Transverse colon (tissue), 4 donors: ENCODE results near the gene NFYB. TPM values are rescaled to one million over a fixed set of nuclear protein-coding genes. Genes with fewer than 3 reads are reported as not detected.
"Not testable (repeated sequence)": the region's sequence is repeated elsewhere in the genome, so short reads cannot be mapped to it uniquely, and the experiment has no call there.

ENCODE experiments used
- DNase-seq: peaks from one replicate; pipeline ENCODE4 v3.0.0-alpha.2; 2019
- H3K27ac ChIP-seq, 4 donors: fragments of 200-600 bp; sonication (generic); 2 replicates each; pipeline ENCODE4 v1.5.1; 2016 to 2018; ENCODE audit warnings: inconsistent platforms in 4 of 4
- H3K27me3 ChIP-seq: fragments of 200-600 bp; sonication (generic); 2 replicates; pipeline ENCODE4 v1.5.1; 2017; ENCODE audit warnings: inconsistent platforms
- H3K36me3 ChIP-seq, 4 donors: fragments of 200-600 bp; sonication (generic); 2 replicates each; pipeline ENCODE4 v1.5.1; 2017 to 2019; ENCODE audit warnings: inconsistent platforms in 4 of 4
- H3K4me1 ChIP-seq, 4 donors: fragments of 200-600 bp; sonication (generic); 2 replicates each; pipeline ENCODE4 v1.5.1; 2017 to 2020; ENCODE audit warnings: inconsistent platforms in 4 of 4
- H3K4me3 ChIP-seq, 4 donors: fragments of 200-600 bp; sonication (generic); 1 replicate in 1 of 4; 2 replicates in 3 of 4; pipeline versions ENCODE4 v1.5.1 to v1.6.1; 2017 to 2019; ENCODE audit warnings: inconsistent platforms in 4 of 4
- H3K9me3 ChIP-seq, 2 donors: fragments of 200-600 bp; sonication (generic); 2 replicates each; pipeline ENCODE4 v1.5.1; 2017 to 2019; ENCODE audit warnings: inconsistent platforms in 2 of 2
- EP300 ChIP-seq: sonication (generic); formaldehyde crosslinking; IDR thresholded peaks from one replicate; pipeline ENCODE4 v1.6.1; 2017; ENCODE audit warnings: antibody characterized with exemption, low read depth
- POLR2A ChIP-seq: fragments of 450-650 bp; IDR thresholded peaks from one replicate; pipeline ENCODE4 v1.6.1; 2016; ENCODE audit warnings: antibody characterized with exemption, mild to moderate bottlenecking, moderate library complexity
- POLR2AphosphoS5 ChIP-seq, 3 donors: sonication (generic); formaldehyde crosslinking; IDR thresholded peaks; one replicate each; pipeline ENCODE4 v1.6.1; 2016; ENCODE audit warnings: antibody characterized with exemption in 3 of 3
- WGBS, 2 donors: methylation state at CpG; one replicate each; pipeline ENCODE4 v1.1.5; 2018; ENCODE audit warnings: low coverage in 1 of 2; 5-methylcytosine and 5-hydroxymethylcytosine counted together
- in situ Hi-C, 4 donors: fragments of 200-750 bp; cut with MboI; loops; one replicate each; pipeline versions ENCODE4 v1.15.0 to v1.15.1; 2017; ENCODE audit warnings: low sequenced_read_pairs in 3 of 4, low pct_ligation_motif_present in 1 of 4, low pct_unique_long_range_greater_than_20kb in 1 of 4
- intact Hi-C: fragments of 100-400 bp; cut with DNase I; formaldehyde crosslinking; loops from one replicate; pipeline ENCODE4 v1.15.1; 2023; ENCODE audit warnings: low total_unique reads
- total RNA-seq, 4 donors: library from RNA; depleted of rRNA; stranded (reverse); fragments of >200 nt; gene quantifications; one replicate each; pipeline ENCODE4 v1.1.0, GENCODE V29; 2016
- TF ChIP-seq, protein P1 (sequence below), 5 experiments: fragments of 200-600 bp in 3 of 5; fragments of 450-650 bp in 2 of 5; sonication (generic) in 3 of 5; IDR thresholded peaks; 1 replicate in 2 of 5; 2 replicates in 3 of 5; pipeline ENCODE4 v1.5.1; 2016 to 2017; ENCODE audit warnings: antibody characterized with exemption in 5 of 5, inconsistent platforms in 3 of 5, mild to moderate bottlenecking in 2 of 5, moderate library complexity in 1 of 5

NFYB gene
- total RNA-seq, 4 donors from 2014 or later, result 9.4 to 26.0 (median 18.8) TPM

DNA sequence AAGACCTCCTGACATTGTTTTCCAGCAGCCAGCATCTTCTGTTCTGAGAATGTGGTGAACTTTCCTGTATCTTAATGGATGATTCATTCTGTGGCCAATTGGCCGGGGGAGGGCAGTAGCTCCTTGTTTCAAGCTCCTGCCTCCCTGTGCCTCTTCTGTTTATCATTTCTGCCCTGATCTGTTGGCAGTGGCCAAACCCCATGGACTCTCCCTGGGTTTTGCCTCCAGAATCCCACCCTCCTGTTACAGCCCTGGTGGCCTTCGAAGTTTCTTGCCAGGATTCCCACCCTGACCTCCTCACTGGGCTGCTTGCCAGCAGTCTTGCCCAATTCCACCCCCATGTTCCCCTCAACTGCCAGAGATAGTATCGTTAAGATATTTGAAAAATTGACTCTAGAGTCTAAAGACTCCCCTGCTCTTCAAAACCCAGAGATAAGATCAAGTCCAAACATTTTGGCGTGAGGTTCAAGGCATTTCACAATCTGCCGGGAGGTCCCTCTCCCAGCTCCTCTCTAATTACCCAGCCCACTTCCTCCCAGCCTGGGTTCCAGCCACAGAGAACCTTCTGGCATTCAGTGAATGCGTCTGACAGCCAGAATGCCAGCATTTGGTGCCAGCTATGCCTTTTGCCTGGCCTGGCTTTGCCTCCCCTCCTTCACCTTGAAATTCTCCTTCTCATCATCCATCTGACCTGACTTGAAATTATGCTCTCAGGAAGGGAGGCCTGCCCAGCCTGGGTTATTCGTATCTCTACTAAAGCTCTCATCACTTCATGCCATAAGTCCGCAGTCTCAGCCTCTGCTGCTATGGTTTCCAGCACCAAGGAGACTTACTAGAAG lies 39.9 kb upstream of the NFYB start:
- H3K4me3 ChIP-seq, result no peak overlapping the region
- peak overlapping the region; percentile 71 to 88 (median 78) for H3K27ac ChIP-seq
- no peaks in the 10 kb centered on the region for H3K36me3 ChIP-seq
- no peaks in the 10 kb centered on the region for H3K27me3 ChIP-seq
- H3K4me1 ChIP-seq, result peaks cover 10 to 29% (median 11%) of the 10 kb centered on the region in 4 donors
- intact Hi-C loops, result no loop called here
- in situ Hi-C loops, result no loop called here
- no peaks in the 10 kb centered on the region for H3K9me3 ChIP-seq
- TF ChIP-seq EP300, result peak; percentile 92
- TF ChIP-seq, protein P1, sequence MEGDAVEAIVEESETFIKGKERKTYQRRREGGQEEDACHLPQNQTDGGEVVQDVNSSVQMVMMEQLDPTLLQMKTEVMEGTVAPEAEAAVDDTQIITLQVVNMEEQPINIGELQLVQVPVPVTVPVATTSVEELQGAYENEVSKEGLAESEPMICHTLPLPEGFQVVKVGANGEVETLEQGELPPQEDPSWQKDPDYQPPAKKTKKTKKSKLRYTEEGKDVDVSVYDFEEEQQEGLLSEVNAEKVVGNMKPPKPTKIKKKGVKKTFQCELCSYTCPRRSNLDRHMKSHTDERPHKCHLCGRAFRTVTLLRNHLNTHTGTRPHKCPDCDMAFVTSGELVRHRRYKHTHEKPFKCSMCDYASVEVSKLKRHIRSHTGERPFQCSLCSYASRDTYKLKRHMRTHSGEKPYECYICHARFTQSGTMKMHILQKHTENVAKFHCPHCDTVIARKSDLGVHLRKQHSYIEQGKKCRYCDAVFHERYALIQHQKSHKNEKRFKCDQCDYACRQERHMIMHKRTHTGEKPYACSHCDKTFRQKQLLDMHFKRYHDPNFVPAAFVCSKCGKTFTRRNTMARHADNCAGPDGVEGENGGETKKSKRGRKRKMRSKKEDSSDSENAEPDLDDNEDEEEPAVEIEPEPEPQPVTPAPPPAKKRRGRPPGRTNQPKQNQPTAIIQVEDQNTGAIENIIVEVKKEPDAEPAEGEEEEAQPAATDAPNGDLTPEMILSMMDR (IDR thresholded peaks at IDR 0.05), result no peak
- peak; percentile 84 to 91 (median 84) for TF ChIP-seq POLR2AphosphoS5 (IDR thresholded peaks at IDR 0.05)
- peak; percentile 54 for DNase-seq
- whole genome bisulfite sequencing, 2 donors, result 51 to 57% methylated on average over 3 to 7 of the region's 8 CpGs

DNA sequence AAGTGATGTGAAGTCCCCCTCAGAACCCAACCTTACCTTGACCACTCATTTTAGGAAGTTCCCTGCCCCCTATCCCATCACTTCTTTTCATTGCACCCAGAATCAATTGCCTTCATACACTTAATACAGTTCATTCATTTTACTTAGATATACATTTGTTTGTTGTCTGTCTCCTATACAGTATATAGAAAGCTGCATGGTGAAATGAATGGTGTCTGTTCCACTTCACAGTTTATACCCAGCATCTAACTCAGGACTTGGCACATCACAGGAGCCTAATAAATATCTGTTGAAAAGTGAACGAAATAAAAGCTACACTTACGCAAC lies 39.3 kb upstream of the NFYB start:
- H3K27me3 ChIP-seq, result no peaks in the 10 kb centered on the region
- H3K9me3 ChIP-seq, result no peaks in the 10 kb centered on the region
- no peak overlapping the region for H3K4me3 ChIP-seq
- TF ChIP-seq POLR2AphosphoS5 (IDR thresholded peaks at IDR 0.05) (no peak), POLR2A (no peak), EP300 (no peak)
- TF ChIP-seq, protein P1 (IDR thresholded peaks at IDR 0.05), result no peak
- WGBS, 2 donors, result 72 to 80% methylated on average over 2 of the region's 2 CpGs
- no peaks in the 10 kb centered on the region for H3K36me3 ChIP-seq
- in situ Hi-C loops, result no loop called here
- H3K4me1 ChIP-seq, result peaks cover 10 to 24% (median 11%) of the 10 kb centered on the region in 4 donors
- peak overlapping the region; percentile 71 to 88 (median 78) for H3K27ac ChIP-seq
- intact Hi-C loops, result no loop called here
- no peak for DNase-seq

DNA sequence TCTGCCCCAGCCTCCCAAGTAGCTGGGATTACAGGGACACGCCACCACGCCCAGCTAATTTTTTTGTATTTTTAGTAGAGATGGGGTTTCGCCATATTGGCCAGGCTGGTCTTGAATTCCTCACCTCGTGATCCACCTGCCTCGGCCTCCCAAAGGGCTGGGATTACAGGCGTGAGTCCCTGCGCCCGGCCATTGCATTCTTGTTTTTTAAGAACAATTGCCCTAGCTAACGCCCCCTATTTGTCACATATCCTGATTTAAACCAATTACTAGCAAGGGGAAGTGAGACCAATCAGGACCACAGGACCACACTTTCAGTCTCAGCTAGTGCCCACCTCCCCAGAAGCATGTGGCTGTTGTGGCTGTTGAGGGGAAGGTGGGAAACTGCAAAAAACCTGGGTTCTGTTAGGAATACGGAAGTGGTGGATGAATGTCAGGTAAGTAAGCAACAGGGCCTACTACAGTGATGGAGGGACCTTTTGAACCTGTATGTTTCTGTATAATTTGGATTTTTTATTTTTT lies 37.8 kb upstream of the NFYB start:
- H3K27ac ChIP-seq, result peak overlapping the region; percentile 71 to 88 (median 78)
- in situ Hi-C loops (no loop called here), intact Hi-C loops (no loop called here)
- no peaks in the 10 kb centered on the region for H3K36me3 ChIP-seq
- no peak overlapping the region for H3K4me3 ChIP-seq
- WGBS, 2 donors, result 80 to 100% methylated on average over 1 to 10 of the region's 10 CpGs
- H3K27me3 ChIP-seq, result no peaks in the 10 kb centered on the region
- TF ChIP-seq POLR2A (no peak), EP300 (no peak)
- no peak for DNase-seq
- peaks cover 0 to 18% (median 4%) of the 10 kb centered on the region in 4 donors for H3K4me1 ChIP-seq
- no peaks in the 10 kb centered on the region for H3K9me3 ChIP-seq

DNA sequence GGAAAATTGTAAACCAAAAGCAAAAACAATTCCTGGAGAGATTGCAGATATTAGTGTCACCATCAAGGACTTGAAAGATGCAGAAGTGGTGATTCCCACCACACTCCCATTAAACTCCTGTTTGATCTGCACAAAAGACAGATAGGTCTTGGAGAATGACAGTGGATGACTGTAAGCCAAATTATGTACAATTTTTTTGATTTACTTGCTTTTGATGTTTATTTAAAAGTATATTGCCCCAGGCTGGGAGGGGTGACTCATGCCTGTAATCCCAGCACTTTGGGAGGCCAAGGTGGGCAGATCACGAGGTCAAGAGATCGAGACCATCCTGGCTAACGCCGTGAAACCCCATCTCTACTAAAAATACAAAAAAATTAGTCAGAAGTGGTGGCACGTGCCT lies 35.8 kb upstream of the NFYB start:
- WGBS, 2 donors, result 85% methylated on average over 5 of the region's 5 CpGs; no CpG with 5 or more reads in 1 of the 2 donors
- intact Hi-C loops, H3K36me3 ChIP-seq, H3K27ac ChIP-seq, in situ Hi-C loops, DNase-seq, H3K4me3 ChIP-seq, H3K27me3 ChIP-seq, H3K9me3 ChIP-seq: not testable (repeated sequence)
- peaks cover 0 to 18% (median 3%) of the 10 kb centered on the region in 4 donors for H3K4me1 ChIP-seq

DNA sequence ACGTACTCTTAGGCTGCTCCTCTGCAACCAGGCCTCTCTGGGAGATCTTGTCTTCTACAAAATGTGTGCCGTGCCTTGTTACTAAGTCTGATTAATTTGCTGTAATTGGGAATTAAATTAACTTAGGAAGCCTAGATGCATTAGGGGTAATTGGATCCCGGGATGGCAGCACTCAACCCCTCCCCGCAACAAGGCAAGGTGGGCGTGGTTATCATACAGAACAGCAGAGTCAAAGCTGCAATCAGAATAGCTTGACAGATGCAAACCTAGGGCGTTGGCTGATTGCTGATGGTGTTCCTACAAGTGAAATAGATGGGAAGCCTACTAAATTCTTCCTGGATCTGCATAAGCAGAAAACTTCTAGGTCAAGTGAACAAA lies 34.5 kb upstream of the NFYB start:
- H3K27ac ChIP-seq, result no peak overlapping the region
- H3K4me3 ChIP-seq, result no peak overlapping the region
- TF ChIP-seq, protein P1 (IDR thresholded peaks at IDR 0.05), result no peak
- TF ChIP-seq POLR2A, result no peak
- TF ChIP-seq POLR2AphosphoS5 (IDR thresholded peaks at IDR 0.05), result no peak
- TF ChIP-seq EP300, result no peak
- no peaks in the 10 kb centered on the region for H3K36me3 ChIP-seq
- intact Hi-C loops, result no loop called here
- DNase-seq, result no peak
- H3K27me3 ChIP-seq, result no peaks in the 10 kb centered on the region
- H3K4me1 ChIP-seq, result peaks cover 0 to 7% (median 2%) of the 10 kb centered on the region in 4 donors
- in situ Hi-C loops, result no loop called here
- H3K9me3 ChIP-seq, result no peaks in the 10 kb centered on the region
- WGBS, 2 donors, result 82 to 83% methylated on average over 1 to 6 of the region's 6 CpGs
